Measurements from ENCODE around the gene NFIA. TPM values are rescaled to one million over a fixed set of nuclear protein-coding genes. Genes with fewer than 3 reads are reported as not detected.

The NFIA gene
- total RNA-seq, 1 experiment from 2014 or later, result 0.35 TPM

- Histone ChIP-seq H3K4me2 (ENCODE audit: insufficient read depth, insufficient read length, low read length) (no peak overlapping the region), H4K8ac (replicated peaks; ENCODE audit: insufficient read length, low read depth, low read length) (no peak overlapping the region), H4K5ac (ENCODE audit: insufficient read length, low read depth, low read length) (no peak overlapping the region), H3K9me3 (ENCODE audit: control insufficient read depth, low read depth, low read length) (no peaks in the 10 kb centered on the region), H3K27me3 (ENCODE audit: insufficient read depth, low read length) (peaks cover 42% of the 10 kb centered on the region), H2BK120ac (ENCODE audit: low read depth, low read length, poor library complexity, severe bottlenecking) (no peak overlapping the region), H3K23me2 (ENCODE audit: insufficient read length, low read depth, low read length, poor library complexity, severe bottlenecking) (no peaks in the 10 kb centered on the region), H3K9ac (ENCODE audit: extremely low read depth, insufficient read length, low read length) (no peak overlapping the region), H4K20me1 (ENCODE audit: control insufficient read depth, insufficient read depth, insufficient read length) (no peaks in the 10 kb centered on the region), H3K18ac (ENCODE audit: insufficient read length, low read depth, low read length) (no peak overlapping the region), H3K4me1 (ENCODE audit: insufficient read depth, low read length) (no peaks in the 10 kb centered on the region; the same call in 1 of the 2 replicates), H2BK15ac (ENCODE audit: low read depth, low read length) (no peak overlapping the region), H2BK20ac (ENCODE audit: low read depth, low read length, poor library complexity, severe bottlenecking) (no peak overlapping the region), H3K56ac (ENCODE audit: insufficient read length, low read depth, low read length) (no peak overlapping the region), H3K79me2 (ENCODE audit: insufficient read depth, low read length) (no peaks in the 10 kb centered on the region), H2AK5ac (ENCODE audit: insufficient read length, low read length) (no peak overlapping the region), H3K4ac (ENCODE audit: low read depth, low read length) (no peak overlapping the region), H2BK12ac (ENCODE audit: insufficient read length, low read depth, low read length) (no peak overlapping the region), H4K91ac (ENCODE audit: insufficient read length, low read depth, low read length) (no peak overlapping the region), H3K27ac (ENCODE audit: insufficient read length, low read depth, low read length) (no peak overlapping the region), H3K14ac (ENCODE audit: insufficient read depth, low read length) (no peak overlapping the region), H3T11ph (ENCODE audit: low read length) (no peak overlapping the region), H2AFZ (ENCODE audit: low read length) (no peak overlapping the region), H2BK5ac (ENCODE audit: insufficient read length, low read length) (no peak overlapping the region), H3K79me1 (ENCODE audit: insufficient read depth, low read depth, low read length, poor library complexity, severe bottlenecking) (no peaks in the 10 kb centered on the region), H3K23ac (ENCODE audit: insufficient read length, low read depth, low read length) (no peak overlapping the region)
- DNase-seq, result no peak
- TF ChIP-seq, protein P1, sequence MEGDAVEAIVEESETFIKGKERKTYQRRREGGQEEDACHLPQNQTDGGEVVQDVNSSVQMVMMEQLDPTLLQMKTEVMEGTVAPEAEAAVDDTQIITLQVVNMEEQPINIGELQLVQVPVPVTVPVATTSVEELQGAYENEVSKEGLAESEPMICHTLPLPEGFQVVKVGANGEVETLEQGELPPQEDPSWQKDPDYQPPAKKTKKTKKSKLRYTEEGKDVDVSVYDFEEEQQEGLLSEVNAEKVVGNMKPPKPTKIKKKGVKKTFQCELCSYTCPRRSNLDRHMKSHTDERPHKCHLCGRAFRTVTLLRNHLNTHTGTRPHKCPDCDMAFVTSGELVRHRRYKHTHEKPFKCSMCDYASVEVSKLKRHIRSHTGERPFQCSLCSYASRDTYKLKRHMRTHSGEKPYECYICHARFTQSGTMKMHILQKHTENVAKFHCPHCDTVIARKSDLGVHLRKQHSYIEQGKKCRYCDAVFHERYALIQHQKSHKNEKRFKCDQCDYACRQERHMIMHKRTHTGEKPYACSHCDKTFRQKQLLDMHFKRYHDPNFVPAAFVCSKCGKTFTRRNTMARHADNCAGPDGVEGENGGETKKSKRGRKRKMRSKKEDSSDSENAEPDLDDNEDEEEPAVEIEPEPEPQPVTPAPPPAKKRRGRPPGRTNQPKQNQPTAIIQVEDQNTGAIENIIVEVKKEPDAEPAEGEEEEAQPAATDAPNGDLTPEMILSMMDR (conservative IDR thresholded peaks at IDR 0.05), result no peak
- H3K27me3 Mint-ChIP-seq (ENCODE audit: low read depth), result peaks cover 98% of the 10 kb centered on the region
- H3K4me1 Mint-ChIP-seq, result peaks cover 3 to 4% of the 10 kb centered on the region in 2 experiments; a peak in 1 of 4 replicates
- WGBS (ENCODE audit: extremely low coverage, insufficient read length, low lambda C conversion rate), result no CpG with 5 or more reads among the region's 4 CpGs
- H3K9me3 Mint-ChIP-seq, result peaks cover 0 to 17% of the 10 kb centered on the region in 2 experiments; a peak in 2 of 5 replicates
- no peaks in the 10 kb centered on the region for H3K36me3 Mint-ChIP-seq (ENCODE audit: insufficient read depth in 1 of 3, low read depth in 3 of 3)
- no peak overlapping the region for H3K27ac Mint-ChIP-seq
- H3K4me3 Mint-ChIP-seq, result no peak overlapping the region
Observed at GRCh38 chr1:61474269-61474817, 392.0 kb downstream of the NFIA start.

Data from H9 (cell line).